Urothelium cell line (cell line): ENCODE data around the gene SEPTIN6.
A peak's percentile ranks its signal among the peaks of the same experiment; 100 is the strongest.
"Not testable (repeated sequence)": the region's sequence is repeated elsewhere in the genome, so short reads cannot be mapped to it uniquely, and the experiment has no call there.

Experiments
- DNase-seq: peaks from one replicate; pipeline ENCODE4 v3.0.0; 2011; ENCODE audit warnings: low spot score, mixed read lengths
- FAIRE-seq: peaks from 2 replicates; lab custom pipeline; 2011; peaks lifted over from hg19 to GRCh38; lab: Jason Lieb, UNC

The SEPTIN6 gene

GRCh38 chrX:119692191-119693039 lies 553 bp downstream of the SEPTIN6 start:
- DNase-seq (peak; percentile 25), FAIRE-seq (no peak)

- FAIRE-seq (no peak), DNase-seq (peak; percentile 1)
Measured at GRCh38 chrX:119690921-119691716, 1.8 kb downstream of the SEPTIN6 start.

DNA sequence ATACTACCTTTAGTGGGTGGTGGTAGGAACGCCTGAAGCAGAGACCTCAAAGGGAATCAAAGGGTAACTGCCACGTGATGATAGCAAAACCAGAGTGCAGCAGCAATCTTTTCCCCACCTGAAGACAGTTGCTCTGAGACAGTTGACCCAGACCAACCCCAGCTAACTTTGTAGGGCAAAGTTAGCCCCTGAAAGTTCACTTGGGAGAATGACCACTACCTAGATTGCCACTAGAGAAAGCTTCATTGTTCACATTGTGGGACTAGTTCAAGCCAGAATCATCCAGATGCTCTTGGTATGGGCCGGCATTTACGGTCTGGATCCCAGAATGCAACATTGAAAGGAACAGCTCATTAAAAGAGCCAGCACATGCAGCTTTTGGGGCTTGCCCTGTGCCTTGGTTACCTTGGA lies 4.1 kb downstream of the SEPTIN6 start:
- no peak for DNase-seq
- no peak for FAIRE-seq

DNA sequence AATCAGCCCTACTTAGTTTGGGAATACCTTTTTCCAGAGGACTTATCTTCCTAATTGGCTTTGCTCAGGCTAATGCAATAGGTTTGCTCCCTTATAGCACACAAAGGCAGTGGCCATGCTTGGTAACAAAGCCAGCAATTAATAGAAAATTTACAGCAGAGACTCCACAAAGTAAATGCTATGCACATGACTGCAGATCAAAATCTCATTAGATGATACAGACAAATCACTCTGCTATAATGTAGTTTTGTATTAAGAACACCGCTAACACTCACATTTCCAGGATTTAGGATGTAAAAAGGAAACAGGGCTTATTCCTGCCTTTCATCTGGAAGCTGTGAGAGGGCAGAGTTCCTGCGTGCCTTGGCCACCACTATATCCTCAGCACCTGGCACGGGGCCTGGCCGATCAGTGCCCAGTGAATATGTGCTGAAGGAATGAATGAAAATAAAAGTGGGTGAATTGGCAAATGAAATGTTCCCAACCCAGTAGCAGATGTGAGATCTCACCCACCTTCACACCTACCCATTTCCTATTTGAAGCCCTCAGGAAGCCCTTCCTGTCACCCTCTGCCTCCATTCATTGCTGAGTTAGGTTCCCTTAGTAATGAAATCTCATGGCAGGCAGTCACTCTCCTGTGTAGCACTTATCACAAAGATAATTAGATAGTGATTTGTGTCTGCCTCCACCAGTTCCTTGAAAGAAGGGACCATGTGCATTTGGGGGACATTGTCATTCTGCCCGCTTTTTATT lies 5.1 kb downstream of the SEPTIN6 start:
- FAIRE-seq (no peak), DNase-seq (no peak)

DNA sequence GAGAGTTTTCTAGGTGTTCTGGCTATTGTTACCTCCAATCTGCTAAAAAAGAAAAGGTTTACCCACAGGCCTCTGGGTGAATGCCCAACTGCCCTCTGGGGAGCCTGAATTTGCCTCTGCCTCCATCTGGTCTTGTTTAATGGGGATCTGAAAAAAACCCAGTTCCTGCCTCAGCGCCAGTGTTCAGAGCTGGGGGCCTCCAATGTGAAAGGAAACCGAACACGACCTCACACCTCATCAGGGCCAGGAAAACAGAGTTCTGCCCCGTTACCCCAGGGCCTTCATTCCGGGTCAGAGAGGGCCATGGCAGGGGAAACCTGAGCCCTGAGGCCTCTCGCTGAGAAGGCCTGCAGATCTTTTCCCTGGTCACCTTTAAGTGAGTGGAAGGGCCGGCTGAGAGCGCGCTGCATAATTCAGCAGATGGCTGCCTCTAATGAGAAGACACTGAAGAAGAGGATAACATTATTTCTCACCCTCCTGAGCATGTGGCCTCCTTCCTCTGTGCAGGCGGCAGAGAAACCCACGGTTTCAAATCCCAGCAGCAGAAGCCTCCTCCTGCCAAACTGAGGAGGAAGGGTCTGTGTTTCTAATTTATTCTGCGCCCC lies 6.8 kb downstream of the SEPTIN6 start:
- DNase-seq (no peak), FAIRE-seq (no peak)

DNA sequence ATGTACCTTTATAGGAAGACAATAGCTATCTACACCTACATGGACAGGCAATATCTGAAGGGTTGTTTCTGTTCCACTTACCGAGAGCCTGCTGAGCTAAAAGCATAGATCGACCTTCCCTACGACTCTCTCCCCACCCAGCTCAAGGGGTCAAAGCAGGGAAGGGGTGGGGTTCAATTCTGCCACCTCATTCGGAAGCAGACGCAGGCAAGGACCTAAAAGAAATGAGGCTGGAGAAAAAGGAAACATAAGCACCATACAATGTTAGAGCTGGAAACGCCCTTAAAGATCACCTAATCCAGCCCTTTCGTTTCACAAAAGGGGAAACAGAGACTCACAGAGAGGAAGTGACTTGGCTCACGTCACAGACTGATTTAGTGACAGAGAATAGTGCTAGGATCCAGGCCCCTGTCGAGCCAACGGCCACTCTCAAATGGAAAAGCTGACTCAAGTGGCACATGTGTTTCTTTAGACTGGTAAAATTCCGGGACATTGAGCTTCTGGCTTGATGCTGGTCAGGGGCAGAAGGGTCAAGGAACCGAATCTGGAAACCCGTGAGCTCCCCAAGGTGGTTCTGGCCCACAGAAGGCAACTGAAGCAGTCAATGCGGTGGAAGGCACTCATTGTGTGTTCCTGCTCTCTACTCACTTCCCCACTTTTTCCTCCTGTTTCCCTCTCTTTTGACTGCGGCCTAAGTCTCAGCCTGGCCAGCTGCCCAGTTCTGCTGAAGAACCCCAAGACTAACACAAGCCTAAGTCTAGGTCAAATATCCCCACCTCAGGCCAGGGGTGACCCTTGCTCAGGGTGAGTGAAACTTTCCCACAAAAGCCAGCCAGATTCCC lies 7.5 kb downstream of the SEPTIN6 start:
- DNase-seq (no peak), FAIRE-seq (no peak)

GRCh38 chrX:119684916-119685224 lies 8.1 kb downstream of the SEPTIN6 start:
- no peak for FAIRE-seq
- DNase-seq, result no peak

DNA sequence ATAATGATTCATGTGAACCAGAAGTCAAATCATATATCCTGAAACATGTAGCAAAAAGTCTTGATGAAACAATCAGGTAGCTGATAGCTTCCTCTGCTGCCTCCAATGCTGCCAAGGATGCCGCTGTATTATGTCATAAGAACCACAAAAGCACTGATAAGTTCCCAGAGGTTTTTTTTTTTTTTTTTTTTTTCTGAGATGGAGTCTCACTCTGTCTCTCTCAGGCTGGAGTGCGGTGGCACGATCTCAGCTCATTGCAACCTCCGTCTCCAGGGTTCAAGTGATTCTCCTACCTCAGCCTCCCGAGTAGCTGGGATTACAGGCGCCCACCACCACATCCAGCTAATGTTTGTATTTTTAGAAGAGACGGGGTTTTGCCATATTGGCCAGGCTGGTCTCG lies 8.7 kb downstream of the SEPTIN6 start:
- DNase-seq, FAIRE-seq: not testable (repeated sequence)

GRCh38 chrX:119682019-119682989 lies 10.7 kb downstream of the SEPTIN6 start:
- FAIRE-seq, result no peak
- no peak for DNase-seq

DNA sequence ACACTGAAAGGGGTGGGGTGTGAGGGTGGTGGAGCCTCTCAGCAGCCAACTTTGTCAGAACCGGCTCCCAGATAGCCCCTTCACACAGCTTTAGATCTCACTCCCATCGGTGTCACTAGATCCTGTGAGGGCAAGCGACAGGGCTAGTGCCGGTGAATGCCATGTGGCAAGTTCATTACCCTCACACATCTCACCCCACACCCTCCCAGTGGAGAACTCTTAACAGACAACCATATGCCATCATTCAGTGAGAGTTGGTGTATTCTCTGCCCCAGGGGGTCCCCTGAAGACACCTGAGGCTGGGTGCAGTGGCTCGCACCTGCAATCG lies 15.3 kb downstream of the SEPTIN6 start:
- FAIRE-seq (no peak), DNase-seq (no peak)

- FAIRE-seq, result no peak
- DNase-seq, result no peak
Measured at GRCh38 chrX:119676949-119677653, 15.9 kb downstream of the SEPTIN6 start.

- no peak for DNase-seq
- no peak for FAIRE-seq
Measured at GRCh38 chrX:119673336-119673735, 19.6 kb downstream of the SEPTIN6 start.

GRCh38 chrX:119672426-119672825 lies 20.5 kb downstream of the SEPTIN6 start:
- no peak for DNase-seq
- no peak for FAIRE-seq

- no peak for FAIRE-seq
- no peak for DNase-seq
Measured at GRCh38 chrX:119669424-119670037, 23.4 kb downstream of the SEPTIN6 start.

DNA sequence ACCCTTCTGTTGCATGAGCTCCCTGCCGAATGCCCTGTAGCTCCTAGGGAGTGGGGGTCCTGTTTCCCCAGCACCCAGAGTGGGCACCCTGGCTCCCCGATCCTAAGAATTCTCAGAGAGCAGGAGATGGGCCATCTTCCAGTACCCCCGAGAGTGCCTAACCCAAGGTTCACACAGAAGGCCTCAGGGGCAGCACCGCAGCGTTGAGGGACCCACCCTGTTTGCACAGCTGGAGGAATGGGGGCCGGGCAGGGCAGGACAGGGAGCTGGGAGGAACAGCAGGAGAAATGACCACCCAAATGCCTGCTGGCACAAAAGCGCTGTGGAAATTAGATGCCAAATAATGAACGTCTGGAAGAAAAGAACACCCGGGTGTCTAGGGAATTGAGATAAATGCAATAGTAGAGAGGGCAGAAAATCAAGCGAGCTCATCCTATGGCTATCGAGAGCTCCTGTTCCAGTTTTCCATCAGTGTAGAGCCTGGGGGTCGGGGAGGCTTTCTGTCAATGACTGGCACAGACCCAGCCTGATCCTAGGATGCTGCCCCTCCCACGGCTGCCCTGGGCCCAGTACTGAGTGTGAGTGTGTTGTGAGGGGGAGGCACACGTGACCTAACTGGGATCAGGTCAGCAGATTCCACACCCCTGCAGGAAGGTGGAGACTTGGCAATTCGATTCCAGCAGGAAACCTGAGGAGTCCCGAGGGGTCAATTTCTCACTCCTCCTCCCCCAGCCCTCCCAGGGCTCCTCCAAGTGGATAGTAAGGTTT lies 25.7 kb downstream of the SEPTIN6 start:
- no peak for DNase-seq
- FAIRE-seq, result no peak

DNA sequence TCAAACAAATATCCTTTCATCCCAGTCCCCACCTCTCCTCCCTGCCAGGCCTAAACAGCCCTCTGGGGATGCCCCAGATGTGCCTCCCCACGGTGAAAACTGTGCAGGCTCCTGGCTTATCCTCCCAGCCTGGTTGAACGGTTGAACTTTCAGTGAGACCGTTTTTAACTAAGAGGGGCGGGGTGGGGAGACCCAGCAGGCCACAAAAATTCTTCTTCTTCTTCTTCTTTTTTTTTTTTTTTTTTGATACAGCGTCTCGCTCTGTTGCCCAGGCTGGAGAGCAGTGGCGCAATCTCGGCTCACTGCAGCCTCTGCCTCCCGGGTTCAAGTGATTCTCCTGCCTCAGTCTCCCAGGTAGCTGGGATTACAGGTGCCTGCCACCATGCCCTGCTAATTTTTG lies 28.1 kb downstream of the SEPTIN6 start:
- DNase-seq, result not testable (repeated sequence)

GRCh38 chrX:119661486-119661885 lies 31.5 kb downstream of the SEPTIN6 start:
- DNase-seq (no peak), FAIRE-seq (no peak)

More for the DNA sequence above, 28.1 kb downstream of the SEPTIN6 start:
- FAIRE-seq, result not testable (repeated sequence)
